Stimulated activated CD8-positive, alpha-beta memory T cell treated with anti-CD3 and anti-CD28 coated beads, Interleukin-7, amount 100 ng/mL, for 4 hours (primary cell): ENCODE data around the gene FTO.

Experiments used
- DNase-seq, 2 donors: peaks; one replicate each; pipeline ENCODE4 v3.0.0-alpha.2; 2020; ENCODE audit warnings: low read depth in 2 of 2

FTO gene

DNA sequence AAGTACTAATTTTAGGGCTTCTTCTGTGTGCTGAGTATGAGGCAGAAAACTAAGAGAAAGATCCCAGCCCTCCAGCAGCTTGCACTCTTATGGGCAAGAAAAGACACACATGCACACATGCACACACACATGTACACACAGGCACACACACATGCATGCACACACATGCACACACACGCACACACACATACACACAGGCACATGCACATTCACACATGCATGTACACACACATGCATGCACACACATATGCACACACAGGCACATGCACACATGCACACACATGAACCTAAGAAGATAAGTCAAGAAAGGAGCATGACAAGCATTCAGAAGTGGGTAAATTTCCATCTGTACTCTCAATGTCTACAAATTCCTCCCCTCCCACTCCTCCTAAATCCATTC lies 452.4 kb downstream of the FTO start:
- no peak for DNase-seq

DNA sequence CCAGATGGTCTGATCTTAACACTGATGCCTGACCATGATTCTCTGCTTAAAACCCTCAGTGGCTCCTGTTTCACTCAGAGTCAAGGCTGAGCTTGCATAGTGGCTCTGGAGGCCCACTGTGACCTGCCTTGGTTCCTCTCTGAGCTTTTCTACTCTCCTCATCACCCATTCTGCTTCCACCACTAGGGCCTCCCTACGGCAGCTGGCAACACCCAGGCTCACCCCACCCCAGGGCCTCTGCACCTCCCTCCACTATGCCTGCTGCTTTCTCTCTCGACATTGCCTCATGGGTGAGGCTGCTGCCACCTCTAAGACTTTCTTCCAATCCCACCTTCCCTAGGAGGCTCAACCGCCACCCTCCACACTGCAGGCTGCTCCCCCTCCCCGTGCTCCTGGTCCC lies 455.0 kb downstream of the FTO start:
- no peak for DNase-seq

- no peak for DNase-seq
Measured at GRCh38 chr16:54159490-54160080, 455.6 kb downstream of the FTO start.

- no peak for DNase-seq
Measured at GRCh38 chr16:54160252-54160860, 456.4 kb downstream of the FTO start.

DNA sequence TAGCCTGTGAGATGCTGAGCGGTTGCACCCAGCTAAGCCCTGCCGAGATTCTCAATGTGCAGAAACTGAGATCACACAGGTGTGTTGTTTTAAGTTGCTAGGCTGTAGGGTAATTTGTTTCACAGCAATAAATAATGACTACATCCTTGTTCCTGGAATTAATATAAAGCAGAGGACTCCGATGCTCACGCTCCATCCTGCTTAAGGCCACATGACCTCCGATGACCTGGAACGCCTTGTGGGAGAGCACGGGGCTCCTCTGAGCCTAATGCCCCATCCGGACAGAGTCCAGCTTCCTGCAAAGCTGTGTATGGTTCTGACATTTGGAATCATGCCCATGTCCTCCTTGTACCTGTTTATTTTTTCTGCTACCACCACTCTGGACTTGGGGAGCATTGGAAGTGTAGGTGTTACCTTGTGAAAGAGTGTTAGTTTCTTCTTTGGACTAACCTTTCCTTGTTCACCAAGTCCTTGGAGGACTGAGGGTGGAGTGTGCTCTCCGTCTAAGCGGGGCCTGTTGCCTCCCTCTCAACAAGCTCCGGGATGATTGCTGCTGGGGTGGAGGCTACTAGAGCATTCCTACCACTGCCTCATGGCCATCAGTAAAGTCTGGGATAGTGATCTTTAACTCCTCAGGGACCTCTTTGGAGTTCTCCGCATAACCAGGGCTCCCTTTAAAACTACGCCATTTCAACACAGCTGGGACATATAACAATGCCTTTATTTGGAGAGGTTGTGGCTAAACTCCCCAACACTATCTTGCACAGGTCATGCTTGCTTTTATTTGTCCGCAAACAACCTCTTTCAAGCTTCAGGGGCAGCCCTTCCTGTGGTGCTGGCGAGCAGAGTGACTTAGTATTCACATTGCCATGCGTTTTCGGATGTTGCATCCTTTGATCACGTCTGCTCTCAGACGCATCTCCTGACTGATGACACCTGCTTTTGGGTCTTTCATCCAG lies 457.3 kb downstream of the FTO start:
- no peak for DNase-seq

DNA sequence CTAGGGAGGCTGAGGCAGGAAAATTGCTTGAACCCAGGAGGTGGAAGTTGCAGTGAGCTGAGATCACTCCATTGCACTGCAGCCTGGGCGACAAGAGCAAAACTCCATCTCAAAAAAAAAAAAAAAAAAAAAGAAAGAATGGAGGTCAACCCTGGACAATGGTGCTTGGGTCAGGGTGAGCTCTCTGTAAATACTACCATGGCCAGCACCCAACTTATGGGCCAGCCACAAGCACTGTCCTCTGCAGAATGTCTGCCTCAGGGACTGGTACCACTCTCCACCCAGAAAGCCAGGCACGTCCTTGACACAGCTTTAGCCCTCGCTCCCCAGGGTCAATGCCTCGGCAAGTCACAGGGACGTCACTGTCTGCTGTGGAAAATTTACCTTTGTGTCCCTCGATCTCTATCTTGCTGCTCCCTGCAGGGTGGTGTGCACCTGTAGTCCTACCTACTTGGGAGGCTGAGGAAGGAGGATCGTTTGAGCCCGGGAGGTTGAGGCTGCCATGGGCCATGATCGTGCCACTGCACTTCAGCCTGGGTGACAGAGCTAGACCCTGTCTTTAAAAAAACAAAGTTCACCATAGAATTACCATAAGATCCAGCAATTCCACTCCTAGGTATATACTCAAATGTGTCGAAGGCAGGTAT lies 459.4 kb downstream of the FTO start:
- DNase-seq: no peak

DNA sequence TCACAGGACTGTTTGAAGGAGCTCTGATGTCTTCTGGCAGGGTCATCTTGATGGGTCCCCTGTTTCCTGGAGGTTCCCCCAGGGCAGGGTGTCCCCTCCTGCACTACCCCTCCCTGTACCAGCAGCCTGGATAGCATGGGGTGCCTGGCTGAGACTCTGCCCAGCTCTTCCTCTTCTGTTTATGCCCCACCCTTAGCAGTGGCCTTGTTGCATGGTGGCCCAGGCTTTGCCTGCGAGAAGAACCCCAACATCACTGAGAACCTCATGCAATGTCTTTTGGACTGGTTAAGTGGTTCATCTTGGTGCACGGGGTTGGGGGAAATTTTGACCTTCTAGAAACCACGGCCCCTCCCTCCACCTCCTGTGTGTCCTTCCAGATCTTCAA lies 460.8 kb downstream of the FTO start:
- no peak for DNase-seq

DNA sequence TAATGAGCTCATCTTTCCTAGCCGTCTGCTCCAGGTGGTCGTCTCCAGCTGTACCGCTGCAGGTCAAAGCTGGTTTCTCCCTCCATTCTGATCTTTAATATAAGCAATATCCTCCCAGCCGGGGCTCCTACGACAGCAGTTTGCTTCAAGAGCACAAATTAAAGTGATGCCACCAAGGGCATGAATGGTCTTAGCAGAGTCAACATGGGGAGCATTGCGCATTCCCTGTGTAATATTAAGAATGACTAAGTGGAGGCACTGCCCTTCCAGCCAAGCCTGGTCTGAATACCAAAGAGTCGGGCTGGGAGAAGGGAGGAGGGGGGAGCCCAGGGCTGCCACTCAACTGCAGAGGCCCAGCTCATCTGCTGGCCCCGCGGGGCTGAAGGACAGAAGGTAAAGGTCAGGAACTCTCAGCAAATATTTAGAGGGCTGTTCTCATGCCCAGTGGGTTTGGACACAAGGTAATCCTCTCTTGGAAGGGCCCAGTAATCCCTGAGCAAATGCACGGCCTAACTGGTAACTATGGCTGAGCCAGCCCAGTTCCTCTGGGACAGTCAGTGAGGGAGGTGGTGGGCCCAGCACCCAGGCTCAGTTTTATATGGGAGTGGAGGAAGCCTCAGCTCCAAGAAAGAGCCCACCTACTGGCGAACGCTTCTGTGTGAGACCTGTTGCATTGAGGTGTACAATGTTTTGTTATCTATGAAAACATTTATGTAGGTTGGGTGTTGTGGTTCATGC lies 461.4 kb downstream of the FTO start:
- DNase-seq: no peak

DNA sequence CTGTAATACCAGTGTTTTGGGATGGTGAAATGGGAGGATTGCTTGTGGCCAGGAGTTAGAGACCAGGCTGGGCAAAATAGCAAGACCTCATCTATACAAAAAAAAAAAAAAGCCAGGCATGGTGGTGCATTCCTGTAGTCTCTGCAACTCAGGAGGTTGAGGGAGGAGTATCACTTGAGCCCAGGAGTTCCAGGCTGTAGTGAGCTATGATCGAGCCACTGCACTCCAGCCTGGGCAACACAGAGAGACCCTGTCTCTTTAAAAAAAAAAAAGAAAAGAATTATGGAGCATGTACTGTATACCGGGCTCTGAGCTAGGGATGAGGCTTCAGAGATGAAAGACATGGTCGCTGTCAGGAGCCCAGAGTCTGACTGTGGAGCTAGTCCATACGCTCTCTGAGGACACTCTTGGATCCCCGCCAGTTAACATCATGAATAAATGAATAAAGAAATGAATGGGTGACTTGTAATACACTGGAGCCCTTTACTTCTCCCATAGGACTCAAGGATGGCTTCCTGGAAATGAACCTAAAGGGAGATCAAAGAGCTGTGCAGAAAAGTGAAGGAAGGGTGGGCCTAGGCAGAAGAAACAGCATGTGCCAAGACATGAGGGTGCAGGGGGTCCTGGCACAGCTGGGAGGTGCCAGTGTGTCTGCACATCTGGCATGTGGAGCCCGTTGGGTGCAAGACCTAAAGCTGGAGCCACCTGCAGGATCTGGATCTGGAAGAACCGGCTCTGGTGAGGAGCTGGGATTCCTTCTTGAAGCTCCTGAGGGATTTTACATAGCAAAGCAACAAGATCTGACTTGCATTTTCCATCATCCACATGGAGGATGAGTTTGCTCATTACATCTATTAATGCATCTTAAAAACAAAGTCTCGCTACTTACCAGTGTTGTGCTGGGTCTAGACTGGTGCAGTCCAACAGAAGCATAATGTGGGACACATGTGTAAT lies 462.2 kb downstream of the FTO start:
- no peak for DNase-seq

- no peak for DNase-seq
Measured at GRCh38 chr16:54169112-54169511, 465.2 kb downstream of the FTO start.

DNA sequence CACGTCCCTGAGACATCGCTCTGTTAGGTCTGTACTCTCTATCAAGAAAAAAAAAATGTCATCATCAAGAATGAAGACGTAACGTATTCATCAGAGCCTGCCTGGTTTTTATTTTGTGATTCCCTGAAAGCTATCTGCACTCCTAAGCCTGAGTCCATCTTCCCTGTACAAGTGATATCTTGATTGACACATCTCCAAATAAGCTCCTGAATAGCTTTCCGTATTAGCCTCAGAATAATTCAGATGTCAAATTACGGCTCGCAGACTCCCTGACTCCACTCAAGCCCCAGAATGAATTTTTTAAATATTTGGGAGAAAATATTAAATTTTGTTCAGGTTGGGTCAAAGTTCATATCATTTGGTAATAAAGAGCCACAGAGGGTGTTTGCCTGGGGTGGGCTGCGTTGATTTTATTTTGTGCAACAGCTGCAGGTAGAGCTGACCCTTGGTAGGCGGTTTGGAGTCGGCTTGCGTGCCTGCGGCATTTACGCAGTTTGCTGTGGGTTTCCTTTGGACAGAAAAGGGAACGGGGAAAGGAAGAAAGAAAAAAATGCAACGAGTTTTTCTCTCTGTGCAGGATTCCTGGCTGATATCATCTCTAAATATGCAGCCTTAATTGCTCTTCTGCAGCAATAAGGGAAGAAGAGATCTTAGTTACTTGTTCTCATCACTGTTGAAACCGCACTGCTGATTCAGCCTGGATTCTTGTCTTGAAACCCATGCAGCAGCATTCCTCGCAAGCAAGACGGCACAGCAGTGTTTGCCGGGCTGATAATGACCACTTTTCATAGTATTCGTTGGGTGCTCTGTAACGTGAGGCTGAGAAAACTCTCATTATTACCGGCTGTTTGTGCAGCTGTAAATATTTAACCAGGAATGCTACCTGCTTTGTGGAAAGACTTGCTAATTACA lies 467.9 kb downstream of the FTO start:
- no peak for DNase-seq

DNA sequence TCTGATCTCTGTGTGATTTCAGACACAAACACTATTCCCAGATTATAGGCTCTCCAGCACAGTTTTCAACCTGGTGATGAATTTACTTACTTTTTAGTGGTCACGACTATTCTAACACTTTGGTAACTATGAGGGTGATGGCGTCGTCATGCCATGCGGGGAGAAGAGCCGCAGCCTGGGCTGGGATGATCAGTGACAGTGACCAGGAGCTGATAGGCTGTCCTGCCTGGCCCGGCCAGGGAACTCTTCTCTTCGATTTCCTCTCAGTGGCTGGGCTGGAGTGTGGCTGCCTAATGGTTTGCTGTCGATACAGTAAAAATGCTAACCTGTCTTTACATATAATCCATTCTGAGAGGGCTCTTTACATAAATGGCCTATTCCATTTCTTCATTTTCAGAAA lies 469.5 kb downstream of the FTO start:
- DNase-seq: no peak

- DNase-seq: no peak
Measured at GRCh38 chr16:54174201-54174600, 470.2 kb downstream of the FTO start.

DNA sequence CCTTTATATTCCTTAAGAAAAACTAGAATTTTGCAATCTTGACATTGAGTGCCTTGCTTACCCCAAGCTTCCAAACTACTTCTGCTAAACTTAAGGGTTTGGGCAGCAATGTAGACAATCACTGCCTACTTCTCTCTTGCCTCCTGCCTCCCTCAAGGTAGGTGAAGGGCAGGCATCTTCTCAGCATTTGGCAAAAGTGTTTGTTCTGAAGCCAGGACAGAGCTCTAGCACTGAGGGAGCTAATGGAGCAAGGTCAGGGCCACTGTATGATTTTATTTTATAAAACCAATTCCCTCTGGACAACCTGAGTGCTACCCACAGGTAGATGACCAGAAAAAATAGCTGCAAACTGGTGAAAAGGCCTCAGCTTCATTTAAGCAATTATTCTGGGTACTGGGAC lies 470.8 kb downstream of the FTO start:
- no peak for DNase-seq

DNA sequence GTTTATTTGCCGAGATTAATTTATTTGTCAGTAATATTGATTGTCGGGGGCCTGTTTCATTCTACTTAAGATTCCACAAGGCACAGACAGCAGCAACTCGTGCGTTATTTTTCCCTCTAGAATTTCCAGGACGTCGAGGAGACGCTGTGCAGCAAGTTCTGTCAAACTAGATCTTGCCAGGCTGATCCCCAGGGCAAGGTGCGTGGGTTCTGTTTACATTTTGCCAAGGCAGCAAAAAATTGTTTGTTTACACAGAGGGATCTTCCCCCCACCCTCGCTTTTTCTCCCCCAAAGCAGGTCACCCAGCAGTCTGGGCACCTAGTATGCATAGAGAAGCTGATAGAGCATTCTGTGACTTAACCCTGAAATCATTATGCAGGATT lies 471.2 kb downstream of the FTO start:
- no peak for DNase-seq

DNA sequence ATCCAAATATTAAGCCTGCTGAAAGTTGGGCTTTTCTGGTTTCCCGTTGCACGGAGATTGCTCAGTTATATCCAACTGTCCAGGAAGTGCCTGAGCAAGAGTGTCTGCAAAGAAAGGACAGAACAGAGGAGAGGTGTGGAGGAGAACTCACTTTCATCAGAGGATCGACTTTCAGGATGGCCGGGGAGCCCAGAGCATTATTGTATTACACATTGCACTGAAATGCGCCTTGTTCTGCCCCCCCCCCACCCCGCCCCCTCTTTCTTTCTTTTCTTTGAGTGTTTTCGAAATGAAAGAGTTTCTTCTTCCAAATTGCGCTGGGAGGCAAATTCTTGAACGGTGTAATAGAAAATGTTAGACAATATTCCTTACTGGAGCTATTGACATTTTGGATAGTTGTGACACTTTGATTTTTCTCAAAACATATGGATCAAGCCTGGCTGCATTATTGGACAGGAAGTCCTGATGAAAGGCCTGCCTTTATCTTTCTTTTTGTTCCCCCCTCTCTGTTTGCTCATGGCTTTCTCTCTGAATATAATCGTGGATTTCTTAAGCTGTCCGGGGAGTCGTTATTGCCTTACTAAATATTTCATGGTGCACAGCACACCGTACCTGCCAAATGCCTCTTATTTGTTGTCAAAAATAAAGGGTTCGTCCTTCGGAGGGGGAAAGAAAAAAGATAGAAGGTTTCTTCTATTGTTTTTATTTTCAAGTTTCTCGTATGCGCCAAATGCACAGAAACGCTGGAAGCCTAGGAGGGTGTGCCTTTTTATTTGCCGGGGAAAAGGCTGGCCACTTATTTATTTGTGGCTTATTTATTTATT lies 471.8 kb downstream of the FTO start:
- DNase-seq: no peak

DNA sequence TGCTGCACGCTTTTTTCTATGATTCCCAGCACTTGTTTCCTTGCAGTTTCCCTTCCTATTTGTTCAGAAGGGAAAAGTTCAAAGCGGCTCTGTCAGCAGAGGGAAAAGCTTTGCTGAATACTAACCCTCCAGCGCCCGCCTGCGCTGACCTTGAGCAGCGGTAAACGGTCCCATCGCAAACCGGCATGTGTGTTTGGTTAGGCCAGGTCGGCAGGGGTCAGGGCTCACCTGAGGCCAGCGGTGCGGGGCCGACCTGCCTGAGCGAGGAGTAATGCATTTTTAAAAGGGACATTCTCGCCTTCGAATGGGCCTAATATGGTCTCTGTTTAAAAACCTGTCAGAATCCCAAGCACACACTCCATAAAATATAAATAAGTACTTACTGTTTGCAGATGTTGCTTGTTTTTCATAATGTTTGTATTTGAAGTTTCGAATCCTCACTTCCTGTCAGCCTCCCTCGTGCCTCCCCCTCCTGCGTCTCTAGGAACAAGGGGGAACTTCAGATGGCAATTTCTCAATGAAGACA lies 472.5 kb downstream of the FTO start:
- DNase-seq: no peak

- no peak for DNase-seq
Measured at GRCh38 chr16:54177052-54177861, 473.3 kb downstream of the FTO start.
